Measurements from ENCODE around the gene DDA1. TPM values are rescaled to one million over a fixed set of nuclear protein-coding genes. Genes with fewer than 3 reads are reported as not detected.

The DDA1 gene
- polyA plus RNA-seq, 2 of the 4 experiments (the other 2 are of a cell fraction): 35.5 to 53.5 TPM

GRCh38 chr19:17328517-17329365 is 19.4 kb downstream of the DDA1 start:
- FAIRE-seq: no peak
- no peak overlapping the region for H3K27ac ChIP-seq
- ChIA-PET CTCF (interaction anchor here (1.0 kb wide), 1 partner anchor 45 kb away, joined by 3 read pairs; no protein-coding TSS in a partner anchor), POLR2A (no interaction called here)
- H3K4me1 ChIP-seq: peaks cover 3% of the 10 kb centered on the region; the same call in 2 of the 3 replicates
- H3K4me2 ChIP-seq: no peak overlapping the region
- no peak for ATAC-seq
- no peak for DNase-seq (ENCODE audit: low read depth in 1 of 2, low spot score in 1 of 2)
- 98% methylated on average over 39 of the region's 94 CpGs for WGBS (ENCODE audit: missing lambda C conversion rate)
- H3K9me3 ChIP-seq: no peaks in the 10 kb centered on the region
- TF ChIP-seq HOXB13 (CRISPR knock-in tag; IDR thresholded peaks at IDR 0.05; ENCODE audit: low read depth) (no peak), E2F6 (IDR thresholded peaks at IDR 0.05; ENCODE audit: borderline replicate concordance, low read depth) (no peak), CHD2 (IDR thresholded peaks at IDR 0.05; ENCODE audit: low read length, partially characterized antibody) (no peak), ZNF302 (CRISPR knock-in tag; IDR thresholded peaks at IDR 0.05) (no peak), MYC (IDR thresholded peaks at IDR 0.05; ENCODE audit: borderline replicate concordance, low read length) (no peak), SREBF2 (IDR thresholded peaks at IDR 0.05) (no peak), BHLHE40 (IDR thresholded peaks at IDR 0.05; ENCODE audit: low read depth, low read length) (no peak), RAD21 (conservative IDR thresholded peaks at IDR 0.05 in 1 of 2, IDR thresholded peaks at IDR 0.05 in 1 of 2) (no peak), ESRRA (IDR thresholded peaks at IDR 0.05; ENCODE audit: borderline replicate concordance, low read length) (no peak), EHF (CRISPR knock-in tag; IDR thresholded peaks at IDR 0.05) (no peak), EP300 (IDR thresholded peaks at IDR 0.05) (no peak), GATA3 (IDR thresholded peaks at IDR 0.05; ENCODE audit: borderline replicate concordance) (no peak), EHMT2 (IDR thresholded peaks at IDR 0.05; ENCODE audit: low read depth) (no peak)
- no peak overlapping the region for H3K4me3 ChIP-seq

GRCh38 chr19:17329366-17330261 is 20.3 kb downstream of the DDA1 start:
- POLR2A ChIA-PET: no interaction called here
- FAIRE-seq: no peak
- DNase-seq (ENCODE audit: low read depth in 1 of 2, low spot score in 1 of 2): no peak
- H3K27ac ChIP-seq: no peak overlapping the region
- TF ChIP-seq HEYL (CRISPR knock-in tag; IDR thresholded peaks at IDR 0.05): no peak
- CTCF ChIA-PET: interaction anchor here (0.8 to 1.0 kb wide), 2 partner anchors 24 to 46 kb away, joined by 3 read pairs; partner anchors contain the start of gene MRPL34
- WGBS (ENCODE audit: missing lambda C conversion rate): 92% methylated on average over 44 of the region's 51 CpGs
- H3K4me1 ChIP-seq: peaks cover 5% of the 10 kb centered on the region; the same call in 2 of the 3 replicates
- no peak overlapping the region for H3K4me3 ChIP-seq
- H3K4me2 ChIP-seq: no peak overlapping the region
- no peaks in the 10 kb centered on the region for H3K9me3 ChIP-seq
- no peak for ATAC-seq

GRCh38 chr19:17330262-17331044 is 21.1 kb downstream of the DDA1 start:
- TF ChIP-seq CBX8 (IDR thresholded peaks at IDR 0.05): no peak
- no peak for TF ChIP-seq BHLHE40 (IDR thresholded peaks at IDR 0.05; ENCODE audit: low read depth, low read length)
- no peak for TF ChIP-seq HOXB5 (CRISPR knock-in tag; IDR thresholded peaks at IDR 0.05)
- TF ChIP-seq RNF2 (IDR thresholded peaks at IDR 0.05; ENCODE audit: borderline replicate concordance, low read depth): no peak
- TF ChIP-seq, protein P1, sequence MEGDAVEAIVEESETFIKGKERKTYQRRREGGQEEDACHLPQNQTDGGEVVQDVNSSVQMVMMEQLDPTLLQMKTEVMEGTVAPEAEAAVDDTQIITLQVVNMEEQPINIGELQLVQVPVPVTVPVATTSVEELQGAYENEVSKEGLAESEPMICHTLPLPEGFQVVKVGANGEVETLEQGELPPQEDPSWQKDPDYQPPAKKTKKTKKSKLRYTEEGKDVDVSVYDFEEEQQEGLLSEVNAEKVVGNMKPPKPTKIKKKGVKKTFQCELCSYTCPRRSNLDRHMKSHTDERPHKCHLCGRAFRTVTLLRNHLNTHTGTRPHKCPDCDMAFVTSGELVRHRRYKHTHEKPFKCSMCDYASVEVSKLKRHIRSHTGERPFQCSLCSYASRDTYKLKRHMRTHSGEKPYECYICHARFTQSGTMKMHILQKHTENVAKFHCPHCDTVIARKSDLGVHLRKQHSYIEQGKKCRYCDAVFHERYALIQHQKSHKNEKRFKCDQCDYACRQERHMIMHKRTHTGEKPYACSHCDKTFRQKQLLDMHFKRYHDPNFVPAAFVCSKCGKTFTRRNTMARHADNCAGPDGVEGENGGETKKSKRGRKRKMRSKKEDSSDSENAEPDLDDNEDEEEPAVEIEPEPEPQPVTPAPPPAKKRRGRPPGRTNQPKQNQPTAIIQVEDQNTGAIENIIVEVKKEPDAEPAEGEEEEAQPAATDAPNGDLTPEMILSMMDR (IDR thresholded peaks at IDR 0.05): no peak
- no peak for TF ChIP-seq TP53 (CRISPR knock-in tag; IDR thresholded peaks at IDR 0.05)
- no peak for TF ChIP-seq SMC3 (IDR thresholded peaks at IDR 0.05)
- TF ChIP-seq ZSCAN20 (CRISPR knock-in tag; IDR thresholded peaks at IDR 0.05): no peak
- TF ChIP-seq KDM1A (IDR thresholded peaks at IDR 0.05; ENCODE audit: low read depth): no peak
- DNase-seq (ENCODE audit: low read depth in 1 of 2, low spot score in 1 of 2) (no peak), FAIRE-seq (no peak), ATAC-seq (no peak)
- Histone ChIP-seq H3K27ac (no peak overlapping the region), H3K4me2 (no peak overlapping the region), H3K4me3 (no peak overlapping the region), H3K9me3 (no peaks in the 10 kb centered on the region), H3K4me1 (peaks cover 8% of the 10 kb centered on the region)
- ChIA-PET CTCF (interaction anchor here (0.8 kb wide), 1 partner anchor 25 kb away, joined by 3 read pairs; the partner anchor contains the start of gene MRPL34), POLR2A (no interaction called here)
- WGBS (ENCODE audit: missing lambda C conversion rate): 90% methylated on average over 19 of the region's 24 CpGs

Data from A549 (cell line).